IMR-90 (cell line): Measurements from ENCODE around the gene PLEKHH1. TPM values are rescaled to one million over a fixed set of nuclear protein-coding genes. Genes with fewer than 3 reads are reported as not detected.

ENCODE experiments used
- ATAC-seq: fragments of 200-7000 bp; cut with Tn5 transposase; 2 replicates; pipeline ENCODE4 v1.9.1; 2020; ENCODE audit warnings: low read depth, mild to moderate bottlenecking, moderate library complexity
- BruUV-seq: library from RNA; stranded (reverse); fragments of 400-500 nt; replicated peaks from 2 replicates; lab custom pipeline; 2021; lab: Mats Ljungman, UMichigan
- CTCF ChIA-PET: fragments of 300-600 bp; formaldehyde crosslinking; extraction: SDS; loops from one replicate; lab custom pipeline; 2021; ENCODE audit warnings: antibody characterized with exemption; lab: Yijun Ruan, JAX
- POLR2A ChIA-PET: fragments of 300-600 bp; sonication (Branson Sonifier 250); formaldehyde crosslinking; loops from one replicate; lab custom pipeline; 2022; ENCODE audit warnings: antibody characterized with exemption; ENCODE audit not compliant: unreplicated experiment; lab: Charles Lee
- DNase-seq: peaks from one replicate; pipeline ENCODE4 v3.0.0; 2013
- H2AFZ ChIP-seq: replicated peaks from 2 replicates; pipeline ENCODE3; 2013; ENCODE audit warnings: low read length, mild to moderate bottlenecking; ENCODE audit not compliant: poor library complexity
- H2AK5ac ChIP-seq: 2 replicates; pipeline ENCODE4 v1.6.1; 2013; ENCODE audit warnings: low read depth, low read length, inconsistent platforms
- H2AK9ac ChIP-seq: replicated peaks from 2 replicates; pipeline ENCODE3; 2013; ENCODE audit warnings: mild to moderate bottlenecking, low read depth, low read length, moderate library complexity; ENCODE audit not compliant: poor library complexity
- H2BK120ac ChIP-seq: 2 replicates; pipeline ENCODE4 v1.6.1; 2013; ENCODE audit warnings: low read depth, low read length, inconsistent platforms
- H2BK15ac ChIP-seq: 3 replicates; pipeline ENCODE4 v1.6.1; 2013; ENCODE audit warnings: low read depth, low read length, inconsistent platforms
- H2BK20ac ChIP-seq: 2 replicates; pipeline ENCODE4 v1.6.1; 2013; ENCODE audit warnings: low read depth, mild to moderate bottlenecking, inconsistent platforms, low read length, moderate library complexity
- H2BK5ac ChIP-seq: 2 replicates; pipeline ENCODE4 v1.6.1; 2013; ENCODE audit warnings: mild to moderate bottlenecking, low read depth, low read length, inconsistent platforms; ENCODE audit not compliant: poor library complexity, severe bottlenecking
- H3K14ac ChIP-seq: replicated peaks from 2 replicates; pipeline ENCODE4 v1.6.1; 2013; ENCODE audit warnings: low read depth, low read length, inconsistent platforms
- H3K18ac ChIP-seq: 2 replicates; pipeline ENCODE4 v1.6.1; 2013; ENCODE audit warnings: low read depth, low read length, control low read depth
- H3K23ac ChIP-seq: 2 replicates; pipeline ENCODE4 v1.6.1; 2013; ENCODE audit warnings: low read depth, low read length, inconsistent platforms
- H3K27ac ChIP-seq: 2 replicates; pipeline ENCODE4 v1.5.1; 2013; ENCODE audit warnings: mild to moderate bottlenecking, control low read depth, low read length; ENCODE audit not compliant: insufficient read depth
- H3K27me3 ChIP-seq: 2 replicates; pipeline ENCODE4 v1.6.1; 2013; ENCODE audit warnings: low read length; ENCODE audit not compliant: control insufficient read depth, insufficient read depth
- H3K36me3 ChIP-seq: 2 replicates; pipeline ENCODE4 v1.6.1; 2013; ENCODE audit warnings: low read length, mixed read lengths; ENCODE audit not compliant: control insufficient read depth, insufficient read depth
- H3K4ac ChIP-seq: 2 replicates; pipeline ENCODE4 v1.6.1; 2013; ENCODE audit warnings: low read depth, low read length, inconsistent platforms
- H3K4me1 ChIP-seq: 2 replicates; pipeline ENCODE4 v1.6.1; 2013; ENCODE audit warnings: low read length, mixed read lengths; ENCODE audit not compliant: control insufficient read depth, insufficient read depth
- H3K4me2 ChIP-seq: 2 replicates; pipeline ENCODE4 v1.6.1; 2013; ENCODE audit warnings: low read depth, mild to moderate bottlenecking, control low read depth, low read length, moderate library complexity
- H3K4me3 ChIP-seq: 2 replicates; pipeline ENCODE4 v1.5.1; 2013; ENCODE audit warnings: low read depth, mild to moderate bottlenecking, control low read depth, low read length, moderate library complexity; ENCODE audit not compliant: insufficient read depth
- H3K56ac ChIP-seq: 2 replicates; pipeline ENCODE4 v1.6.1; 2013; ENCODE audit warnings: low read length, inconsistent platforms; ENCODE audit not compliant: insufficient read depth; ENCODE audit errors: extremely low read depth
- H3K79me1 ChIP-seq, 2 experiments: 2 replicates each; pipeline ENCODE4 v1.6.1; 2013; ENCODE audit warnings: low read length in 2 of 2, inconsistent platforms in 1 of 2, low read depth in 1 of 2
- H3K9ac ChIP-seq: 2 replicates; pipeline ENCODE4 v1.6.1; 2013; ENCODE audit warnings: low read depth, low read length, control low read depth
- H3K9me1 ChIP-seq: 2 replicates; pipeline ENCODE4 v1.6.1; 2013; ENCODE audit warnings: low read length, inconsistent platforms; ENCODE audit not compliant: insufficient read depth
- H3K9me3 ChIP-seq: 2 replicates; pipeline ENCODE4 v1.6.1; 2013; ENCODE audit warnings: low read length; ENCODE audit not compliant: control insufficient read depth, insufficient read depth
- H4K20me1 ChIP-seq: 2 replicates; pipeline ENCODE4 v1.6.1; 2013; ENCODE audit warnings: low read length, inconsistent platforms; ENCODE audit not compliant: insufficient read depth
- H4K5ac ChIP-seq: 2 replicates; pipeline ENCODE4 v1.6.1; 2013; ENCODE audit warnings: mild to moderate bottlenecking, low read depth, low read length, control low read depth
- H4K8ac ChIP-seq, 2 experiments: 2 replicates each; pipeline ENCODE4 v1.6.1; 2013; ENCODE audit warnings: low read depth in 2 of 2, low read length in 2 of 2, control low read depth in 1 of 2, inconsistent platforms in 1 of 2
- H4K91ac ChIP-seq: 2 replicates; pipeline ENCODE4 v1.6.1; 2013; ENCODE audit warnings: low read depth, low read length, inconsistent platforms; ENCODE audit not compliant: insufficient read depth
- BHLHE40 ChIP-seq: fragments of 150-350 bp; IDR thresholded peaks from 2 replicates; pipeline ENCODE4 v1.6.1; 2016; ENCODE audit warnings: mild to moderate bottlenecking, low read depth, low read length
- CHD1 ChIP-seq: IDR thresholded peaks from 2 replicates; pipeline ENCODE4 v1.6.1; 2012; ENCODE audit warnings: low read depth, low read length, improper control_type of control experiment
- FOS ChIP-seq: fragments of 150-350 bp; IDR thresholded peaks from 2 replicates; pipeline ENCODE4 v1.6.1; 2016; ENCODE audit warnings: low read depth, low read length
- MAFK ChIP-seq: IDR thresholded peaks from 2 replicates; pipeline ENCODE4 v1.6.1; 2012; ENCODE audit warnings: low read depth, low read length, improper control_type of control experiment
- MAZ ChIP-seq: IDR thresholded peaks from 2 replicates; pipeline ENCODE4 v1.6.1; 2012; ENCODE audit warnings: low read depth, mild to moderate bottlenecking, low read length, improper control_type of control experiment, moderate library complexity, borderline replicate concordance
- MXI1 ChIP-seq: IDR thresholded peaks from 2 replicates; pipeline ENCODE4 v1.6.1; 2012; ENCODE audit warnings: low read depth, mild to moderate bottlenecking, low read length, moderate library complexity, borderline replicate concordance
- POLR2A ChIP-seq: IDR thresholded peaks from 2 replicates; pipeline ENCODE4 v1.6.1; 2012; ENCODE audit warnings: mild to moderate bottlenecking, low read depth, low read length
- RAD21 ChIP-seq: IDR thresholded peaks from 2 replicates; pipeline ENCODE4 v1.6.1; 2012; ENCODE audit warnings: low read length, improper control_type of control experiment
- RCOR1 ChIP-seq: IDR thresholded peaks from 2 replicates; pipeline ENCODE4 v1.6.1; 2012; ENCODE audit warnings: mild to moderate bottlenecking, low read length, improper control_type of control experiment; ENCODE audit not compliant: insufficient replicate concordance
- RFX5 ChIP-seq: IDR thresholded peaks from 2 replicates; pipeline ENCODE4 v1.8.0; 2012; ENCODE audit warnings: low read depth, mild to moderate bottlenecking, low read length, moderate library complexity
- SMC3 ChIP-seq: fragments of 150-350 bp; IDR thresholded peaks from 2 replicates; pipeline ENCODE4 v1.6.1; 2016; ENCODE audit warnings: low read depth, mild to moderate bottlenecking, antibody characterized with exemption, low read length, moderate library complexity
- WGBS, 2 experiments: methylation state at CpG; one replicate each; pipeline versions ENCODE4 v1.1.5 to v1.1.7; 2013; ENCODE audit warnings: missing lambda C conversion rate in 2 of 2; ENCODE audit not compliant: insufficient read length in 1 of 2; ENCODE audit errors: extremely low coverage in 2 of 2; 5-methylcytosine and 5-hydroxymethylcytosine counted together
- dilution Hi-C: fragments of 300-500 bp; cut with HindIII; formaldehyde crosslinking; loops from one replicate; pipeline ENCODE4 v1.14.3; 2018; ENCODE audit warnings: low sequenced_read_pairs; ENCODE audit not compliant: unreplicated experiment
- in situ Hi-C: fragments of 300-500 bp; cut with MboI; formaldehyde crosslinking; loops from 3 replicates; pipeline ENCODE4 v1.14.3; 2019; ENCODE audit warnings: low sequenced_read_pairs, inconsistent platforms, mixed read lengths
- intact Hi-C: fragments of 100-400 bp; cut with micrococcal nuclease; formaldehyde crosslinking; loops from 2 replicates; pipeline ENCODE4 v1.10.0; 2022
- polyA plus RNA-seq, 3 experiments: library from polyadenylated mRNA; depleted of rRNA; stranded (reverse); fragments of >200 nt; gene quantifications; 2 replicates each; pipeline ENCODE4 v1.2.3, GENCODE V29; 2012; ENCODE audit warnings: low replicate concordance in 1 of 3
- total RNA-seq: library from RNA; depleted of rRNA; stranded (reverse); fragments of >200 nt; gene quantifications from 2 replicates; pipeline ENCODE4 v1.2.3, GENCODE V29; 2012
- TF ChIP-seq, protein P1 (sequence below): conservative IDR thresholded peaks from 2 replicates; pipeline ENCODE4 v1.5.1; 2012; ENCODE audit warnings: mild to moderate bottlenecking, low read depth, low read length, improper control_type of control experiment
- TF ChIP-seq, protein P2 (sequence below): fragments of 150-350 bp; IDR thresholded peaks from 2 replicates; pipeline ENCODE4 v1.6.1; 2017; ENCODE audit warnings: mild to moderate bottlenecking, antibody characterized with exemption, low read length, low read depth

The PLEKHH1 gene
- total and polyA plus RNA-seq, 2 of the 4 experiments (the other 2 are of a cell fraction): under 0.01 to 0.34 TPM

DNA sequence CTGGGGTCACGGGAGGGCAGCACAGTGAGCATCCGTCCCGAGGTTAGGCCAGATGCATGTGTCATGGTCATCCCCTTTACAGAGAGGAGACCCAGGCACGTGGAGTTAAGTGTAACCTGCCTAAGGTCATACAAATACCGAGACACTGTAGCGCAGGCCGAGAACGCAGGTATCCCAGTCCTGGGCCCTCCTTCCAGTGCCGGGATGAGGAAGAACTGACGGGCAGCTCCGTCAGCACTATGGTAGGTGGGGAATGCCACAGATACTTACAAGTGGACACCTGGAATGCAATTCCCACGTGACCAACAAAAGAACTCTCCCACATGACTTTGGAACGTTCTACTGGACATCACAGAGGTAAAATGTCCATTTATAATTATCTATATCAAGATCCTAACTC is 35.9 kb upstream of the PLEKHH1 start:
- Histone ChIP-seq H2AK5ac (no peak overlapping the region), H4K8ac (no peak overlapping the region), H4K5ac (no peak overlapping the region), H2BK15ac (no peak overlapping the region), H3K4me3 (no peak overlapping the region), H3K9ac (no peak overlapping the region), H2AFZ (no peak overlapping the region), H3K9me3 (peaks cover 9% of the 10 kb centered on the region), H2AK9ac (no peak overlapping the region), H3K4ac (no peak overlapping the region), H4K20me1 (no peaks in the 10 kb centered on the region), H3K4me1 (no peaks in the 10 kb centered on the region), H3K14ac (no peak overlapping the region), H3K18ac (no peak overlapping the region), H2BK120ac (no peak overlapping the region), H3K23ac (no peak overlapping the region), H3K27me3 (peaks cover 7% of the 10 kb centered on the region), H3K36me3 (no peaks in the 10 kb centered on the region), H3K79me1 (no peaks in the 10 kb centered on the region), H3K27ac (no peak overlapping the region), H2BK20ac (no peak overlapping the region), H3K4me2 (no peak overlapping the region), H2BK5ac (no peak overlapping the region), H3K9me1 (no peaks in the 10 kb centered on the region), H4K91ac (no peak overlapping the region), H3K56ac (no peak overlapping the region)
- CTCF ChIA-PET: no interaction called here
- POLR2A ChIA-PET: no interaction called here
- WGBS, 2 experiments: no CpG with 5 or more reads among the region's 13 CpGs
- intact Hi-C loops: no loop called here
- in situ Hi-C loops: no loop called here
- DNase-seq: no peak
- ATAC-seq: no peak
- no peak for TF ChIP-seq MAZ
- TF ChIP-seq, protein P1, sequence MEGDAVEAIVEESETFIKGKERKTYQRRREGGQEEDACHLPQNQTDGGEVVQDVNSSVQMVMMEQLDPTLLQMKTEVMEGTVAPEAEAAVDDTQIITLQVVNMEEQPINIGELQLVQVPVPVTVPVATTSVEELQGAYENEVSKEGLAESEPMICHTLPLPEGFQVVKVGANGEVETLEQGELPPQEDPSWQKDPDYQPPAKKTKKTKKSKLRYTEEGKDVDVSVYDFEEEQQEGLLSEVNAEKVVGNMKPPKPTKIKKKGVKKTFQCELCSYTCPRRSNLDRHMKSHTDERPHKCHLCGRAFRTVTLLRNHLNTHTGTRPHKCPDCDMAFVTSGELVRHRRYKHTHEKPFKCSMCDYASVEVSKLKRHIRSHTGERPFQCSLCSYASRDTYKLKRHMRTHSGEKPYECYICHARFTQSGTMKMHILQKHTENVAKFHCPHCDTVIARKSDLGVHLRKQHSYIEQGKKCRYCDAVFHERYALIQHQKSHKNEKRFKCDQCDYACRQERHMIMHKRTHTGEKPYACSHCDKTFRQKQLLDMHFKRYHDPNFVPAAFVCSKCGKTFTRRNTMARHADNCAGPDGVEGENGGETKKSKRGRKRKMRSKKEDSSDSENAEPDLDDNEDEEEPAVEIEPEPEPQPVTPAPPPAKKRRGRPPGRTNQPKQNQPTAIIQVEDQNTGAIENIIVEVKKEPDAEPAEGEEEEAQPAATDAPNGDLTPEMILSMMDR: no peak
- no peak for TF ChIP-seq POLR2A
- TF ChIP-seq SMC3: no peak
- TF ChIP-seq CHD1: no peak
- TF ChIP-seq MXI1: no peak
- no peak for TF ChIP-seq MAFK
- no peak for TF ChIP-seq RAD21
- TF ChIP-seq, protein P2, sequence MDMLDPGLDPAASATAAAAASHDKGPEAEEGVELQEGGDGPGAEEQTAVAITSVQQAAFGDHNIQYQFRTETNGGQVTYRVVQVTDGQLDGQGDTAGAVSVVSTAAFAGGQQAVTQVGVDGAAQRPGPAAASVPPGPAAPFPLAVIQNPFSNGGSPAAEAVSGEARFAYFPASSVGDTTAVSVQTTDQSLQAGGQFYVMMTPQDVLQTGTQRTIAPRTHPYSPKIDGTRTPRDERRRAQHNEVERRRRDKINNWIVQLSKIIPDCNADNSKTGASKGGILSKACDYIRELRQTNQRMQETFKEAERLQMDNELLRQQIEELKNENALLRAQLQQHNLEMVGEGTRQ: no peak
- no peak for TF ChIP-seq RCOR1
- TF ChIP-seq FOS: no peak
- TF ChIP-seq RFX5: no peak
- TF ChIP-seq BHLHE40: no peak
- BruUV-seq: no TSS peak
- dilution Hi-C loops: no loop called here
